GM23248 (cell line): ENCODE results near the gene DENND5B. TPM values are rescaled to one million over a fixed set of nuclear protein-coding genes. Genes with fewer than 3 reads are reported as not detected.

Source experiments
- DNase-seq: peaks from one replicate; pipeline ENCODE4 v3.0.0-alpha.2; 2015
- H2AFZ ChIP-seq: fragments of 200-600 bp; sonication (generic); 2 replicates; pipeline ENCODE4 v1.6.1; 2016; ENCODE audit warnings: antibody characterized with exemption
- H3F3A ChIP-seq: fragments of 200-600 bp; sonication (generic); 2 replicates; pipeline ENCODE4 v1.6.1; 2016; ENCODE audit warnings: mild to moderate bottlenecking, antibody characterized with exemption, mixed run types; ENCODE audit not compliant: insufficient read depth
- H3K27ac ChIP-seq: fragments of 200-600 bp; sonication (generic); 2 replicates; pipeline ENCODE4 v1.5.1; 2016; ENCODE audit warnings: mild to moderate bottlenecking
- H3K27me3 ChIP-seq: fragments of 200-600 bp; sonication (generic); replicated peaks from 2 replicates; pipeline ENCODE4 v1.6.1; 2016; ENCODE audit warnings: mild to moderate bottlenecking; ENCODE audit not compliant: insufficient read depth
- H3K36me3 ChIP-seq: fragments of 200-600 bp; sonication (generic); 2 replicates; pipeline ENCODE4 v1.6.1; 2016; ENCODE audit warnings: low read depth, mild to moderate bottlenecking
- H3K4me1 ChIP-seq: fragments of 200-600 bp; sonication (generic); 2 replicates; pipeline ENCODE4 v1.6.1; 2016; ENCODE audit warnings: mild to moderate bottlenecking; ENCODE audit not compliant: insufficient read depth
- H3K4me2 ChIP-seq: fragments of 200-600 bp; sonication (generic); one replicate; pipeline ENCODE4 v1.6.1; 2016; ENCODE audit warnings: mild to moderate bottlenecking; ENCODE audit not compliant: unreplicated experiment
- H3K4me3 ChIP-seq: fragments of 200-600 bp; sonication (generic); 2 replicates; pipeline ENCODE4 v1.5.1; 2016; ENCODE audit warnings: mild to moderate bottlenecking
- H3K79me2 ChIP-seq: fragments of 200-600 bp; sonication (generic); 2 replicates; pipeline ENCODE4 v1.6.1; 2016; ENCODE audit warnings: mild to moderate bottlenecking; ENCODE audit not compliant: insufficient read depth
- H3K9ac ChIP-seq: fragments of 200-600 bp; sonication (generic); 2 replicates; pipeline ENCODE4 v1.6.1; 2016; ENCODE audit warnings: mild to moderate bottlenecking
- H3K9me2 ChIP-seq: fragments of 200-600 bp; sonication (generic); 2 replicates; pipeline ENCODE4 v1.6.1; 2016; ENCODE audit warnings: mixed run types, mild to moderate bottlenecking, moderate library complexity; ENCODE audit not compliant: insufficient read depth
- H3K9me3 ChIP-seq: fragments of 200-600 bp; sonication (generic); one replicate; pipeline ENCODE4 v1.6.1; 2017; ENCODE audit warnings: low read depth
- H4K20me1 ChIP-seq: fragments of 200-600 bp; sonication (generic); 2 replicates; pipeline ENCODE4 v1.6.0; 2016; ENCODE audit not compliant: insufficient read depth
- EZH2 ChIP-seq: fragments of 200-600 bp; sonication (generic); IDR thresholded peaks from 2 replicates; pipeline ENCODE4 v1.6.1; 2018; ENCODE audit warnings: antibody characterized with exemption, mild to moderate bottlenecking; ENCODE audit not compliant: insufficient read depth, poor library complexity, severe bottlenecking
- EZH2phosphoT487 ChIP-seq: fragments of 200-600 bp; sonication (generic); IDR thresholded peaks from 2 replicates; pipeline ENCODE4 v1.6.1; 2018; ENCODE audit warnings: antibody characterized with exemption, moderate library complexity, mild to moderate bottlenecking, low read depth; ENCODE audit not compliant: insufficient read depth
- WGBS, 2 experiments: methylation state at CpG; one replicate each; pipeline ENCODE4 v1.1.6; 2015 to 2017; ENCODE audit warnings: low lambda C conversion rate in 2 of 2, low coverage in 1 of 2; ENCODE audit errors: missing lambda C conversion rate in 2 of 2; 5-methylcytosine and 5-hydroxymethylcytosine counted together
- in situ Hi-C: fragments of 300-500 bp; cut with MboI; formaldehyde crosslinking; loops from 2 replicates; pipeline ENCODE4 v1.15.0; 2020
- polyA plus RNA-seq: library from polyadenylated mRNA; unstranded; fragments of >200 nt; fragmentation: Nextera tagmentation; extraction: Ambion mirVana; gene quantifications from 2 replicates; pipeline ENCODE4 v1.2.1, GENCODE V29; 2016
- total RNA-seq: library from RNA; depleted of rRNA; stranded (reverse); fragments of >200 nt; shearing (Covaris generic); gene quantifications from 2 replicates; pipeline ENCODE4 v1.2.3, GENCODE V29; 2014

The DENND5B gene
- total and polyA plus RNA-seq, 2 experiments from 2014 or later, result 9.9 to 12.0 TPM

DNA sequence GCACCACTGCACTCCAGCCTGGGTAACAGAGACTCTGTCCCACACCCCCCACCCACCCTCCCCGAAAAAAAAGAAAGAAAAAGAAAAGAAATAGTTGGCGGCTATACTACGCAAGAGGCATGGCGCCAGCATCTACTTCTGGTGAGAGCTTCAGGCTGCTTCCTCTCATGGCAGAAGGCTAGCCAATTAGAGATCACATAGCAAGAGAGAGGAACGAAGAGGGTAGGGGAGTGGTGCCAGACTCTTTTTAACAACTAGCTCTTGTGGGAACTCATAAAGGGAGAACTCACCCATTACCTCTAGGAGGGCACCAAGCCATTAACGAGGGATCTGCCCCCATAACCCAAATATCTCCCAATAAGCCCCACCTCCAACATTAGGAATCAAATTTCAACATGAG is 6.2 kb downstream of the DENND5B start:
- Histone ChIP-seq H3K4me3 (0 out of 2 replicates have a peak overlapping the region, but pooled peaks have one; percentile 34), H2AFZ (0 out of 2 replicates have a peak overlapping the region, but pooled peaks have one; percentile 53), H3K9me3 (no peaks in the 10 kb centered on the region), H3K4me1 (peaks cover 46% of the 10 kb centered on the region), H3K4me2 (peak overlapping the region; percentile 69), H3K27me3 (no peaks in the 10 kb centered on the region), H3K27ac (peak overlapping the region; percentile 61), H3F3A (peaks cover 38% of the 10 kb centered on the region), H3K9me2 (no peaks in the 10 kb centered on the region), H3K9ac (0 out of 2 replicates have a peak overlapping the region, but pooled peaks have one; percentile 19), H3K36me3 (no peaks in the 10 kb centered on the region), H4K20me1 (no peaks in the 10 kb centered on the region), H3K79me2 (peaks cover 96% of the 10 kb centered on the region)
- WGBS, 2 experiments, result 90 to 96% methylated on average over 6 of the region's 6 CpGs
- TF ChIP-seq EZH2 (no peak), EZH2phosphoT487 (no peak)
- in situ Hi-C loops, result no loop called here
- no peak for DNase-seq

- H4K20me1 ChIP-seq, result no peaks in the 10 kb centered on the region
- no peak overlapping the region; the same call in 1 of the 2 replicates for H3K27ac ChIP-seq
- H3K4me2 ChIP-seq, result no peak overlapping the region
- no peak overlapping the region for H3K4me3 ChIP-seq
- peaks cover 36% of the 10 kb centered on the region for H3F3A ChIP-seq
- 86 to 88% methylated on average over 2 of the region's 2 CpGs for WGBS, 2 experiments
- H3K9me3 ChIP-seq, result no peaks in the 10 kb centered on the region
- H3K79me2 ChIP-seq, result peaks cover 96% of the 10 kb centered on the region
- H3K9ac ChIP-seq, result no peak overlapping the region
- peaks cover 48% of the 10 kb centered on the region for H3K4me1 ChIP-seq
- TF ChIP-seq EZH2phosphoT487 (no peak), EZH2 (no peak)
- no peak for DNase-seq
- no peak overlapping the region for H2AFZ ChIP-seq
- in situ Hi-C loops, result no loop called here
- H3K9me2 ChIP-seq, result no peaks in the 10 kb centered on the region
- H3K27me3 ChIP-seq, result no peaks in the 10 kb centered on the region
- H3K36me3 ChIP-seq, result no peaks in the 10 kb centered on the region
Observed at GRCh38 chr12:31583878-31584277, 7.1 kb downstream of the DENND5B start.

DNA sequence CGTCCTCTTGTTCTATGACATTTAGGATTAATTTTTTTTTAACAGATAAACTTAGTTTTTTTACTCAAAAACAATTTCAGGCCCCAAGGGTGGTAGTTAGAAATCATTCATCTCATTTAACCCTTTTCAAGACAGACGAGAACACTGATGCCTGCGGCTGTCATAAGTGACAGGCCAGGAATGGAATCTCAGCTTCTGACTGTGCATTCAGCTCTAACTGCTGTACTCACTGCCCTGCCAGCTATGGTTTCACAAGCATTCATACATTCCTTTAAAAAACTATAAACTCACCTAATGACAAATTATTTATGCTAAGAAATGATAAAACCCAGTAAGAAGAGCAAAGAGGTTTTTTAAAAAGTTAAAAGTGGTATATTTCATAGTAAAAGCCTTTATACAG is 8.8 kb downstream of the DENND5B start:
- Histone ChIP-seq H3K9me3 (no peaks in the 10 kb centered on the region), H4K20me1 (no peaks in the 10 kb centered on the region), H3K4me2 (peak overlapping the region; percentile 36), H3K79me2 (peaks cover 87% of the 10 kb centered on the region), H3F3A (peaks cover 42% of the 10 kb centered on the region), H2AFZ (no peak overlapping the region), H3K27me3 (no peaks in the 10 kb centered on the region), H3K4me1 (peaks cover 50% of the 10 kb centered on the region), H3K9ac (no peak overlapping the region; the same call in 1 of the 2 replicates), H3K36me3 (no peaks in the 10 kb centered on the region), H3K9me2 (no peaks in the 10 kb centered on the region), H3K4me3 (no peak overlapping the region), H3K27ac (peak overlapping the region; percentile 18; the same call in 1 of the 2 replicates)
- in situ Hi-C loops, result no loop called here
- 41 to 53% methylated on average over 3 of the region's 3 CpGs for WGBS, 2 experiments
- peak; percentile 84 for DNase-seq
- TF ChIP-seq EZH2phosphoT487, result no peak
- no peak for TF ChIP-seq EZH2

DNA sequence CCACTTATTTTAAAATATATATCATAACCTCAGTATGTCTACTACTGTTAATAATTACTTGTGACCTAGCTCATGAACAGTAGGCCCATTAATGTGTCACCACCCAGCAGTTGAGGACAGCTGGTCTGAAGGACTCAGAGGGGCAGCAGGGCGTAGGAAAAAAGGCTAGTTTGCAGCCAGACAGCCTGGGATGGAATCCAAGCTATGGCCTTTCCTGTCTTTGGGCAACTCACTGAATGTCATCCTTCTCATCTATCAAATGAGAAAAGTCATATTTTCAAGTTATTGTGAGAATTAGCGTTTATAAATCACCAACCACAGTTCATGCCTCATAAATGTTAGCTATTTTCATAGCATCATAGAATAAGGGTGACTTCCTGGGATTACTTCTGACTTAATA is 12.3 kb downstream of the DENND5B start:
- in situ Hi-C loops, result no loop called here
- TF ChIP-seq EZH2 (no peak), EZH2phosphoT487 (0 out of 2 replicates have a peak, but pooled peaks have one; percentile 28)
- Histone ChIP-seq H3K4me3 (no peak overlapping the region), H3K9me3 (no peaks in the 10 kb centered on the region), H3K79me2 (peaks cover 87% of the 10 kb centered on the region), H3K27ac (peak overlapping the region; percentile 43), H3K4me2 (peak overlapping the region; percentile 29), H3K36me3 (no peaks in the 10 kb centered on the region), H3K4me1 (peaks cover 39% of the 10 kb centered on the region), H3K9me2 (no peaks in the 10 kb centered on the region), H4K20me1 (no peaks in the 10 kb centered on the region), H2AFZ (no peak overlapping the region), H3K27me3 (no peaks in the 10 kb centered on the region), H3K9ac (no peak overlapping the region), H3F3A (peaks cover 24% of the 10 kb centered on the region)
- WGBS, 2 experiments, result 8 to 10% methylated on average over 2 of the region's 2 CpGs
- peak; percentile 75 for DNase-seq
